SK-N-SH (cell line): Measurements from ENCODE around the gene CHGA.

Experiments used
- CTCF ChIP-seq: fragments of 200-600 bp; sonication (generic); IDR thresholded peaks from 2 replicates; pipeline ENCODE4 v1.6.1; 2017; ENCODE audit warnings: antibody characterized with exemption, mild to moderate bottlenecking, moderate library complexity
- ELF1 ChIP-seq: IDR thresholded peaks from 2 replicates; pipeline ENCODE4 v1.4.0; 2012
- EP300 ChIP-seq, 2 experiments: IDR thresholded peaks; 2 replicates each; pipeline versions ENCODE4 v1.4.0 to v1.6.1; 2012; ENCODE audit warnings: borderline replicate concordance in 1 of 2, low read depth in 1 of 2, low read length in 1 of 2
- EZH2phosphoT487 ChIP-seq: fragments of 200-600 bp; sonication (generic); IDR thresholded peaks from 2 replicates; pipeline ENCODE4 v1.6.1; 2017; ENCODE audit warnings: low read depth, mixed run types, mild to moderate bottlenecking, antibody characterized with exemption, moderate library complexity, borderline replicate concordance
- NFIC ChIP-seq: IDR thresholded peaks from 2 replicates; pipeline ENCODE4 v1.4.0; 2012; ENCODE audit warnings: borderline replicate concordance
- REST ChIP-seq: IDR thresholded peaks from 2 replicates; pipeline ENCODE4 v1.6.1; 2012; ENCODE audit warnings: mild to moderate bottlenecking, low read depth, low read length, moderate library complexity
- USF1 ChIP-seq: IDR thresholded peaks from 2 replicates; pipeline ENCODE4 v1.4.0; 2012; ENCODE audit warnings: low read depth, borderline replicate concordance
- USF2 ChIP-seq: fragments of 150-350 bp; IDR thresholded peaks from 2 replicates; pipeline ENCODE4 v1.6.1; 2017; ENCODE audit warnings: antibody characterized with exemption, low read length, low read depth, borderline replicate concordance

- TF ChIP-seq EP300 (IDR thresholded peaks at IDR 0.05; ENCODE audit: borderline replicate concordance in 1 of 2, low read depth in 1 of 2, low read length in 1 of 2) (peak in 1 of 2 experiments; percentile 100; a peak in 2 of 4 replicates), NFIC (no peak), CTCF (no peak), REST (no peak), USF2 (no peak), ELF1 (no peak), USF1 (no peak), EZH2phosphoT487 (no peak)
These were observed 5.7 kb upstream of the CHGA start for GRCh38 chr14:92917041-92917940.
